ENCODE measurements around the gene NKAIN2.

- no peak for TF ChIP-seq POLR2A (IDR thresholded peaks at IDR 0.05; ENCODE audit: extremely low read depth, insufficient read length)
- TF ChIP-seq CTCF (IDR thresholded peaks at IDR 0.05; ENCODE audit: low read depth, low read length): no peak
These were observed 1068.8 kb downstream of the NKAIN2 start for GRCh38 chr6:124872361-124873065.
